B cell (primary cell): ENCODE measurements around the gene ADD3.

Experiments used
- EZH2 ChIP-seq: IDR thresholded peaks from 2 replicates; pipeline ENCODE4 v1.6.1; 2012; ENCODE audit warnings: borderline replicate concordance, low read depth, mild to moderate bottlenecking, moderate library complexity, low read length; ENCODE audit not compliant: insufficient read depth, poor library complexity, severe bottlenecking
- TF ChIP-seq, protein P1 (sequence below): fragments of 200-600 bp; IDR thresholded peaks from one replicate; pipeline ENCODE4 v1.8.0; 2022; ENCODE audit warnings: antibody characterized with exemption, mild to moderate bottlenecking

DNA sequence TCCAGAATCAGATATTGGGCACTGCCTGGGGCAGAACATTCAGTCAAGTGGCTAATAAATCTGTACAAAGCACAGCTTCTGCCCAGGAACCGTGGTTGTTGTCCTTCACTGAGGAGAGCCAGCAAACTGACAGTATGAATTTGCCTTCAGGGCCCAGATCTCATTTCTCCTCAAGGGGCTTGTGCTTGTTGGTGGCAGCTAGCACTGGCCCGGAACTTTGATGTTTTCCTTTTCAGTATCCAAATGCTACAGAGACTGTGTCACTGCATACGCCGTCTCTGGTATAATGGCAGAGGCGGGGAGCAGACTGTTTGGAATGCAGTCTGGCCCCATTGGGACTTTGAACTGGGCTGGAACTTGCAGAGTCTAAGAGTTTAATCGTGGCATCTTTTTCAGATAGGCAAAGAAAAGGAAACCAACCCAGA, 30.4 kb upstream of the ADD3 start:
- TF ChIP-seq, protein P1, sequence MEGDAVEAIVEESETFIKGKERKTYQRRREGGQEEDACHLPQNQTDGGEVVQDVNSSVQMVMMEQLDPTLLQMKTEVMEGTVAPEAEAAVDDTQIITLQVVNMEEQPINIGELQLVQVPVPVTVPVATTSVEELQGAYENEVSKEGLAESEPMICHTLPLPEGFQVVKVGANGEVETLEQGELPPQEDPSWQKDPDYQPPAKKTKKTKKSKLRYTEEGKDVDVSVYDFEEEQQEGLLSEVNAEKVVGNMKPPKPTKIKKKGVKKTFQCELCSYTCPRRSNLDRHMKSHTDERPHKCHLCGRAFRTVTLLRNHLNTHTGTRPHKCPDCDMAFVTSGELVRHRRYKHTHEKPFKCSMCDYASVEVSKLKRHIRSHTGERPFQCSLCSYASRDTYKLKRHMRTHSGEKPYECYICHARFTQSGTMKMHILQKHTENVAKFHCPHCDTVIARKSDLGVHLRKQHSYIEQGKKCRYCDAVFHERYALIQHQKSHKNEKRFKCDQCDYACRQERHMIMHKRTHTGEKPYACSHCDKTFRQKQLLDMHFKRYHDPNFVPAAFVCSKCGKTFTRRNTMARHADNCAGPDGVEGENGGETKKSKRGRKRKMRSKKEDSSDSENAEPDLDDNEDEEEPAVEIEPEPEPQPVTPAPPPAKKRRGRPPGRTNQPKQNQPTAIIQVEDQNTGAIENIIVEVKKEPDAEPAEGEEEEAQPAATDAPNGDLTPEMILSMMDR, result no peak
- TF ChIP-seq EZH2, result no peak
